DND-41 (cell line): Measurements from ENCODE around the gene C11orf21.

ENCODE experiments used
- EZH2 ChIP-seq: IDR thresholded peaks from 3 replicates; pipeline ENCODE4 v1.6.1; 2012; ENCODE audit warnings: borderline replicate concordance, low read depth, mild to moderate bottlenecking, moderate library complexity, low read length, inconsistent platforms; ENCODE audit not compliant: severe bottlenecking
- TF ChIP-seq, protein P1 (sequence below): IDR thresholded peaks from 2 replicates; pipeline ENCODE4 v1.5.1; 2012; ENCODE audit warnings: borderline replicate concordance, low read length, moderate library complexity, mild to moderate bottlenecking; ENCODE audit not compliant: poor library complexity, severe bottlenecking; ENCODE audit errors: extremely low read depth

DNA sequence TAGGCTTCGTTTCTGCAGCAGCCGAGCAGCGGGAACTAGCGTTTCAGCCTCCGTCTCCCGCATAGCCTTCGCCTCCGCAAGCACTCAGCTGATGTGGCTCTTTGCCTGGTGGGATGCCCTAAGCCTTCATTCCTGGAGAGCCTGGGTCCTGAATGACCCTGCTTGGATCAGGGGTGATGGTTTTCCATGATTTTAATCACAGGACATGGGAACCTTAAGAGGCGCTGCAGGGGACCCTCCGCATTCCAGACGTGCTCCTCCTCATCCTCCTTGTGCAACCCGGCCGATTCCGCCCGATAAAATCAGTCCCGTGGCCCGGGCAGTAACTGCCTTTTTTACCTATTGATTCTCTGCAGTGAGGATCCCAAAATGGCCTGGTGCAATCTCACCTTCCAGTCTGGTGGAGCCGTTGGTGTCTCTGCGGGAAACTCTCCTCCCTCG, 8.2 kb downstream of the C11orf21 start:
- TF ChIP-seq, protein P1, sequence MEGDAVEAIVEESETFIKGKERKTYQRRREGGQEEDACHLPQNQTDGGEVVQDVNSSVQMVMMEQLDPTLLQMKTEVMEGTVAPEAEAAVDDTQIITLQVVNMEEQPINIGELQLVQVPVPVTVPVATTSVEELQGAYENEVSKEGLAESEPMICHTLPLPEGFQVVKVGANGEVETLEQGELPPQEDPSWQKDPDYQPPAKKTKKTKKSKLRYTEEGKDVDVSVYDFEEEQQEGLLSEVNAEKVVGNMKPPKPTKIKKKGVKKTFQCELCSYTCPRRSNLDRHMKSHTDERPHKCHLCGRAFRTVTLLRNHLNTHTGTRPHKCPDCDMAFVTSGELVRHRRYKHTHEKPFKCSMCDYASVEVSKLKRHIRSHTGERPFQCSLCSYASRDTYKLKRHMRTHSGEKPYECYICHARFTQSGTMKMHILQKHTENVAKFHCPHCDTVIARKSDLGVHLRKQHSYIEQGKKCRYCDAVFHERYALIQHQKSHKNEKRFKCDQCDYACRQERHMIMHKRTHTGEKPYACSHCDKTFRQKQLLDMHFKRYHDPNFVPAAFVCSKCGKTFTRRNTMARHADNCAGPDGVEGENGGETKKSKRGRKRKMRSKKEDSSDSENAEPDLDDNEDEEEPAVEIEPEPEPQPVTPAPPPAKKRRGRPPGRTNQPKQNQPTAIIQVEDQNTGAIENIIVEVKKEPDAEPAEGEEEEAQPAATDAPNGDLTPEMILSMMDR, result no peak
- TF ChIP-seq EZH2, result no peak
